Pancreas (tissue), 10 donors: Measurements from ENCODE around the gene VPS9D1. TPM values are rescaled to one million over a fixed set of nuclear protein-coding genes. Genes with fewer than 3 reads are reported as not detected.

Experiments
- ATAC-seq, 4 donors: fragments of 200-7000 bp; cut with Tn5 transposase; one replicate each; pipeline versions ENCODE4 v1.8.0 to v1.9.1; 2020; ENCODE audit warnings: mild to moderate bottlenecking in 4 of 4, moderate library complexity in 4 of 4
- DNase-seq, 6 donors: peaks; one replicate each; pipeline ENCODE4 v3.0.0-alpha.2; 2020
- FAIRE-seq: peaks from 2 replicates; lab custom pipeline; 2012; peaks lifted over from hg19 to GRCh38; lab: Jason Lieb, UNC
- H3K27ac ChIP-seq, 4 donors: fragments of 200-600 bp; sonication (generic); 1 replicate in 3 of 4; 2 replicates in 1 of 4; pipeline versions ENCODE4 v1.5.0 to v1.8.0; 2020
- H3K27me3 ChIP-seq, 4 donors: fragments of 200-600 bp; one replicate each; pipeline ENCODE4 v1.8.0; 2021
- H3K36me3 ChIP-seq, 3 donors: fragments of 200-600 bp; sonication (generic) in 1 of 3; one replicate each; pipeline versions ENCODE4 v1.5.0 to v1.8.0; 2020 to 2021
- H3K4me1 ChIP-seq, 3 donors: fragments of 200-600 bp; one replicate each; pipeline ENCODE4 v1.8.0; 2021
- H3K4me3 ChIP-seq, 4 donors: fragments of 200-600 bp; sonication (generic) in 2 of 4; one replicate each; pipeline versions ENCODE4 v1.5.0 to v1.8.0; 2020 to 2021
- H3K9me3 ChIP-seq, 4 donors: fragments of 200-600 bp; one replicate each; pipeline ENCODE4 v1.8.0; 2021
- WGBS, 2 donors: extraction: QIAGEN DNeasy Blood & Tissue Kit; methylation state at CpG; one replicate each; pipeline ENCODE4 v1.1.7; 2013; 5-methylcytosine and 5-hydroxymethylcytosine counted together
- intact Hi-C, 3 donors: fragments of 100-400 bp; cut with DNase I; formaldehyde crosslinking; loops; one replicate each; pipeline versions ENCODE4 v1.11.1 to v1.14.2; 2022
- polyA plus RNA-seq, 2 donors: library from polyadenylated mRNA; stranded (reverse); fragments of 200-250 nt; gene quantifications; one replicate each; pipeline ENCODE4 v1.2.3, GENCODE V29; 2013
- total RNA-seq, 6 donors: library from RNA; stranded (reverse); fragmentation: NEBNext Ultra II Directional in 4 of 6; extraction: Animal tissue kit (Norgen Biotek cat#: 25700) in 4 of 6; gene quantifications; one replicate each; pipeline versions ENCODE4 v1.2.1 to v1.2.4, GENCODE V29; 2021 to 2023
- TF ChIP-seq, protein P1 (sequence below), 4 donors: fragments of 200-600 bp; sonication (generic) in 3 of 4; IDR thresholded peaks; one replicate each; pipeline versions ENCODE4 v1.5.0 to v1.8.0; 2021; ENCODE audit warnings: antibody characterized with exemption in 4 of 4
- donor health status: healthy with polysubstance abuse.
- donor health status: DM: no; HTN: no; CAD: no; lungs with moderate emphysema.
- donor health status: DM: no; HTN: no; CAD: no.
- donor health status: control.
- donor health status: control.
- donor health status: Bipolar disorder and iron deficiency.
- donor health status: DM: yes; HTN: yes; CAD: no.
- donor health status: DM: no; HTN: no; CAD: no.
- donor health status: DM: no; HTN: no; CAD: no.
- donor health status: DM: yes; HTN: yes; CAD: no.

Gene VPS9D1
- total and polyA plus RNA-seq, 8 donors: 3.9 to 30.1 (median 6.4) TPM

DNA sequence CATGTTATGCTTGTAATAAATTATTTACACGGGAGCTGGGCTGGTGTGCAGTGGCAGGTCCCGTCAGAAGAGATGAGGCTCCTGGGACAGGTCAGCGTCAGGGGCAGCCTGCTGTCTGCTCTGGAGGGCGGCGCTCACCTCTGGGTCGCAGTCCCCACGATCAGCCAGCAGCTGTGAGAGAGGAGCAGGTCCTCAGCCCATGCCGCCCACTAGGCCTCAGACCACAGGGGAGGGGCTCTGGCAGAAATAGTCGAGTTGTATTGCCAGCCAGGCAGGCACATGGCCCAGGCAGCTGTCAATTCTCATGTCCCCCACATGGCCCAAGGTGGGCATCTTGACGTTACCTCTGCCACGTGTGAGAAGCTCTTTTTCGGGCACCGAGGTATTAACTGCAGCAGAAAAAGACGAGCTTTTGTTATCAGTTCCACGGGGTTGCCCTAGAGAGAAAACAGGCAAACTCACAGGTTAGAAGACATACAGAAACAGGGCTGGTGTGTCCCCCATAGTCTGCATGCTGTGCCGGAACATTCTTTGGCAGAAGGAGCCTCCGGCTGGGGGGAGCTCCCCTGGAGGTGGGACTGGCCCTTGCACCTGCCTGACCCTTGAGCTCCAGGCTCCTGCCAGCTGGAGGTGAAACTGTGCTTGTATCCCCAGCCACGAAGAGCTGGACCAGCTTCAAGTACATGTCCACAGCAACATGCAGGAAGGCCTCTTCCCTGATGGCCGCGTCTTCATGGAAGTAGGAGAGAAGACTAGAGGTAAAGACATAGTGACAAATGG lies 18.0 kb upstream of the VPS9D1 start:
- H3K27ac ChIP-seq: no peak overlapping the region
- TF ChIP-seq, protein P1, sequence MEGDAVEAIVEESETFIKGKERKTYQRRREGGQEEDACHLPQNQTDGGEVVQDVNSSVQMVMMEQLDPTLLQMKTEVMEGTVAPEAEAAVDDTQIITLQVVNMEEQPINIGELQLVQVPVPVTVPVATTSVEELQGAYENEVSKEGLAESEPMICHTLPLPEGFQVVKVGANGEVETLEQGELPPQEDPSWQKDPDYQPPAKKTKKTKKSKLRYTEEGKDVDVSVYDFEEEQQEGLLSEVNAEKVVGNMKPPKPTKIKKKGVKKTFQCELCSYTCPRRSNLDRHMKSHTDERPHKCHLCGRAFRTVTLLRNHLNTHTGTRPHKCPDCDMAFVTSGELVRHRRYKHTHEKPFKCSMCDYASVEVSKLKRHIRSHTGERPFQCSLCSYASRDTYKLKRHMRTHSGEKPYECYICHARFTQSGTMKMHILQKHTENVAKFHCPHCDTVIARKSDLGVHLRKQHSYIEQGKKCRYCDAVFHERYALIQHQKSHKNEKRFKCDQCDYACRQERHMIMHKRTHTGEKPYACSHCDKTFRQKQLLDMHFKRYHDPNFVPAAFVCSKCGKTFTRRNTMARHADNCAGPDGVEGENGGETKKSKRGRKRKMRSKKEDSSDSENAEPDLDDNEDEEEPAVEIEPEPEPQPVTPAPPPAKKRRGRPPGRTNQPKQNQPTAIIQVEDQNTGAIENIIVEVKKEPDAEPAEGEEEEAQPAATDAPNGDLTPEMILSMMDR (IDR thresholded peaks at IDR 0.05): no peak
- no peak for DNase-seq
- H3K9me3 ChIP-seq: no peaks in the 10 kb centered on the region
- 86 to 92% methylated on average over 20 of the region's 20 CpGs for WGBS, 2 donors
- ATAC-seq: no peak
- intact Hi-C loops: no loop called here
- no peaks in the 10 kb centered on the region for H3K4me1 ChIP-seq
- no peak for FAIRE-seq
- no peak overlapping the region for H3K4me3 ChIP-seq
- H3K36me3 ChIP-seq: peaks cover 4 to 58% (median 25%) of the 10 kb centered on the region in 3 donors
- no peaks in the 10 kb centered on the region for H3K27me3 ChIP-seq

DNA sequence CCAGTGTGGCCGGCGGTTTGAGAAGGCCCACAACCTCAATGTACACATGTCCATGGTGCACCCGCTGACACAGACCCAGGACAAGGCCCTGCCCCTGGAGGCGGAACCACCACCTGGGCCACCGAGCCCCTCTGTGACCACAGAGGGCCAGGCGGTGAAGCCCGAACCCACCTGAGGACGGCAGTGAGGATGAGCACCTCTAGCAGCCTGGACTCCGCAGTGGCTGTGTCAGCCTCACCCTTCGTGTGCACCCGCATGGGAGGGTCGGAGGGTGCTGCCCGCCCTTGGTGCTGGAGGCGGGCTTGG lies 17.3 kb upstream of the VPS9D1 start:
- Histone ChIP-seq H3K36me3 (peaks cover 4 to 65% (median 32%) of the 10 kb centered on the region in 3 donors), H3K4me1 (no peaks in the 10 kb centered on the region), H3K9me3 (no peaks in the 10 kb centered on the region), H3K27ac (no peak overlapping the region), H3K4me3 (no peak overlapping the region), H3K27me3 (no peaks in the 10 kb centered on the region)
- WGBS, 2 donors: 94% methylated on average over 14 of the region's 14 CpGs
- ATAC-seq (no peak), FAIRE-seq (no peak), DNase-seq (no peak)
- TF ChIP-seq, protein P1 (IDR thresholded peaks at IDR 0.05): no peak
- intact Hi-C loops: no loop called here

DNA sequence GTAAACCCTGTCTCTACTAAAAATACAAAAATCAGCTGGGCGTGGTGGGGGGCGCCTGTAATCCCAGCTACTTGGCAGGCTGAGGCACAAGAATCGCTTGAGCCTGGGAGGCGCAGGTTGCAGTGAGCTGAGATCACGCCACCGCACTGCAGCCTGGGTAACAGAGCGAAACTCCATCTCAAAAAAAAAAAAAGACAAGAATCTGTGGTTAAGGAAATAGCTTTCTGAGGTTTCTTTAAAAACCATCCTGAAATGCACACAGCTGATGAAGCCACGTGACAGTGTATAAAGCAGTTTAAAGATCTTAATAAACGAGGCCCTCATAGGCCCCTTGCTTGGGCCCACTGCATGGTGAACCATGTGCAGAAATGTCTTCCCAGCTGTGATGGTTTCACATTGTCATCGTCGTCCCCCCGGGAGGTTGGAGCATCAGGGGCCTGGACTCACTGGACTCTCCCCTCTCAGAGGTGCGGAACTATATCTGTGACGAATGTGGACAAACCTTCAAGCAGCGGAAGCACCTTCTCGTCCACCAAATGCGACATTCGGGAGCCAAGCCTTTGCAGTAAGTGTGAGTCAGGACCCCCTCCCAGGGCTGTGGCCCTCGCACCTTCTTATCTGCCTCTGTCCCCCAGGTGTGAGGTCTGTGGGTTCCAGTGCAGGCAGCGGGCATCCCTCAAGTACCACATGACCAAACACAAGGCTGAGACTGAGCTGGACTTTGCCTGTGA lies 16.8 kb upstream of the VPS9D1 start:
- ATAC-seq (no peak), FAIRE-seq (no peak), DNase-seq (no peak)
- H3K4me1 ChIP-seq: no peaks in the 10 kb centered on the region
- H3K36me3 ChIP-seq: peaks cover 4 to 65% (median 33%) of the 10 kb centered on the region in 3 donors
- no peaks in the 10 kb centered on the region for H3K9me3 ChIP-seq
- intact Hi-C loops: no loop called here
- no peak overlapping the region for H3K27ac ChIP-seq
- H3K27me3 ChIP-seq: no peaks in the 10 kb centered on the region
- TF ChIP-seq, protein P1 (IDR thresholded peaks at IDR 0.05): no peak
- 93 to 96% methylated on average over 20 of the region's 20 CpGs for WGBS, 2 donors
- no peak overlapping the region for H3K4me3 ChIP-seq

DNA sequence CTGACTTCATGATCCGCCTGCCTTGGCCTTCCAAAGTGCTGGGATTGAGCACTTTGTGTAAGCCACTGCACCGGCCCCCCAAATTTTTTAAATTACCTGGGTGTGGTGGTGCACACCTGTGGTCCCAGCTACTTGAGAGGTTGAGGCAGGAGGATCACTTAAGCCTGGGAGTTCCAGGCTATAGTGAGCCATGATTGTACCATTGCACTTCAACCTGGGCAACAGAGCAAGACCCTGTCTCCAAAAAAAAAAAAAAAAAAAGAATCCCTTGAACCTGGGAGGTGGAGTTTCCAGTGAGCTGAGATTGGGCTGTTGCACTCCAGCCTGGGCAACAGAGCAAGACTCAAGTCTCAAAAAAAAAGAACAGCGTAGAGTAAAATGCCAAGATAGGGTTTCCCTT lies 15.9 kb upstream of the VPS9D1 start:
- ATAC-seq (no peak), DNase-seq (no peak), FAIRE-seq (no peak)
- WGBS, 2 donors: 95 to 100% methylated on average over 3 of the region's 3 CpGs
- Histone ChIP-seq H3K9me3 (no peaks in the 10 kb centered on the region), H3K4me3 (no peak overlapping the region), H3K27me3 (no peaks in the 10 kb centered on the region), H3K4me1 (no peaks in the 10 kb centered on the region), H3K27ac (no peak overlapping the region), H3K36me3 (peaks cover 4 to 66% (median 37%) of the 10 kb centered on the region in 3 donors)
- TF ChIP-seq, protein P1 (IDR thresholded peaks at IDR 0.05): no peak
- intact Hi-C loops: no loop called here

DNA sequence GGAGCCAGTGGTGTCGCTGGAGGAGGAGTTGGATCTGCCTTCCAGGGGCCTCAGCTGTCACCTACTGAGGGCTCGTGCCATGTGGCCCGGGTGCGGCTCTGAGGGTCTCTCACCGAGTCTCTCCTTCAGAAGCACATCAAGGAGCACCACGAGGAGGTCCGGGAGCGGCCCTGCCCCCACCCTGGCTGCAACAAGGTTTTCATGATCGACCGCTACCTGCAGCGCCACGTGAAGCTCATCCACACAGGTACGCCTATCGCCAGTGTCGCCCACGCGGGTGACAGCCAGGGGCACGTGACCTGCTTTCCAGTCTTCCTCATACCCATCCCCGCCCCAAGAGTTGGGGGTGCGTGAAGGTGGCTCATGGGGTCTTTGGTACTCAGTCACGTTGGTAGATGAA lies 13.1 kb upstream of the VPS9D1 start:
- Histone ChIP-seq H3K36me3 (peaks cover 7 to 66% (median 43%) of the 10 kb centered on the region in 3 donors), H3K4me3 (no peak overlapping the region), H3K27ac (no peak overlapping the region), H3K4me1 (no peaks in the 10 kb centered on the region), H3K9me3 (no peaks in the 10 kb centered on the region), H3K27me3 (no peaks in the 10 kb centered on the region)
- TF ChIP-seq, protein P1 (IDR thresholded peaks at IDR 0.05): no peak
- no peak for DNase-seq
- no peak for FAIRE-seq
- no peak for ATAC-seq
- intact Hi-C loops: no loop called here
- 93 to 94% methylated on average over 20 to 21 of the region's 21 CpGs for WGBS, 2 donors
